A673 (cell line): ENCODE results near the gene GOLGA3. TPM values are rescaled to one million over a fixed set of nuclear protein-coding genes. Genes with fewer than 3 reads are reported as not detected.
A peak's percentile ranks its signal among the peaks of the same experiment; 100 is the strongest.

Experiments used
- BruUV-seq: library from RNA; stranded (reverse); fragments of 400-500 nt; replicated peaks from 2 replicates; lab custom pipeline; 2021; lab: Mats Ljungman, UMichigan
- CTCF ChIA-PET: fragments of 300-600 bp; sonication (Branson Sonifier 250); formaldehyde crosslinking; loops from one replicate; lab custom pipeline; 2022; ENCODE audit warnings: antibody characterized with exemption; lab: Charles Lee
- POLR2A ChIA-PET: fragments of 300-600 bp; sonication (Branson Sonifier 250); formaldehyde crosslinking; loops from one replicate; lab custom pipeline; 2022; ENCODE audit warnings: antibody characterized with exemption; ENCODE audit not compliant: low non-redundant PET; lab: Charles Lee
- DNase-seq: peaks from one replicate; pipeline ENCODE4 v3.0.0-alpha.2; 2015; ENCODE audit warnings: low spot score
- H3K27ac ChIP-seq: fragments of 200-600 bp; sonication (generic); 2 replicates; pipeline ENCODE4 v1.5.1; 2016; ENCODE audit warnings: mixed run types, low read depth, mild to moderate bottlenecking, mixed read lengths, antibody characterized with exemption, low read length; ENCODE audit not compliant: poor library complexity, severe bottlenecking
- H3K27me3 ChIP-seq: fragments of 200-600 bp; sonication (generic); replicated peaks from 2 replicates; pipeline ENCODE4 v1.6.1; 2017; ENCODE audit warnings: mixed run types, low read depth, mild to moderate bottlenecking, mixed read lengths, antibody characterized with exemption, low read length; ENCODE audit not compliant: insufficient read depth, poor library complexity
- H3K36me3 ChIP-seq: fragments of 200-600 bp; sonication (generic); 2 replicates; pipeline ENCODE4 v1.6.1; 2016; ENCODE audit warnings: mixed run types, mild to moderate bottlenecking, mixed read lengths, antibody characterized with exemption, low read length; ENCODE audit not compliant: insufficient read depth, poor library complexity, severe bottlenecking
- H3K4me1 ChIP-seq: fragments of 200-600 bp; sonication (generic); 2 replicates; pipeline ENCODE4 v1.6.1; 2017; ENCODE audit warnings: mixed run types, mild to moderate bottlenecking, mixed read lengths, antibody characterized with exemption, low read length; ENCODE audit not compliant: insufficient read depth, poor library complexity, severe bottlenecking
- H3K4me3 ChIP-seq: fragments of 200-600 bp; sonication (generic); 2 replicates; pipeline ENCODE4 v1.5.1; 2016; ENCODE audit warnings: low read depth, mixed run types, mild to moderate bottlenecking, mixed read lengths, low read length; ENCODE audit not compliant: poor library complexity, severe bottlenecking
- H3K9me3 ChIP-seq: fragments of 200-600 bp; sonication (generic); 2 replicates; pipeline ENCODE4 v1.6.1; 2016; ENCODE audit warnings: mixed run types, low read depth, mild to moderate bottlenecking, mixed read lengths, antibody characterized with exemption, low read length; ENCODE audit not compliant: poor library complexity, severe bottlenecking
- EZH2 ChIP-seq: fragments of 200-600 bp; sonication (generic); IDR thresholded peaks from 2 replicates; pipeline ENCODE4 v1.6.1; 2017; ENCODE audit warnings: borderline replicate concordance, low read depth, mild to moderate bottlenecking, mixed read lengths, antibody characterized with exemption, low read length; ENCODE audit not compliant: poor library complexity, severe bottlenecking
- intact Hi-C: fragments of 100-400 bp; cut with micrococcal nuclease; formaldehyde crosslinking; loops from one replicate; pipeline ENCODE4 v1.10.0; 2022; ENCODE audit not compliant: unreplicated experiment
- total RNA-seq: library from RNA; stranded (reverse); gene quantifications from 2 replicates; pipeline ENCODE4 v1.2.3, GENCODE V29; 2021
- TF ChIP-seq, protein P1 (sequence below): fragments of 300-800, 200-600 bp; sonication (generic); conservative IDR thresholded peaks from 2 replicates; pipeline ENCODE4 v1.5.1; 2017; ENCODE audit warnings: low read depth, mild to moderate bottlenecking, antibody characterized with exemption, low read length, moderate library complexity, mixed read lengths

Gene GOLGA3
- total RNA-seq, 1 experiment from 2014 or later = 58.4 TPM

GRCh38 chr12:132730353-132730752, 98.3 kb downstream of the GOLGA3 start:
- DNase-seq = no peak
- intact Hi-C loops = no loop called here
- peaks cover 18% of the 10 kb centered on the region for H3K4me1 ChIP-seq
- H3K27me3 ChIP-seq = no peaks in the 10 kb centered on the region
- H3K27ac ChIP-seq = peak overlapping the region; percentile 58
- no TSS peak for BruUV-seq
- peaks cover 71% of the 10 kb centered on the region for H3K36me3 ChIP-seq
- no peaks in the 10 kb centered on the region for H3K9me3 ChIP-seq
- ChIA-PET CTCF (no interaction called here), POLR2A (no interaction called here)
- TF ChIP-seq EZH2 = no peak
- TF ChIP-seq, protein P1, sequence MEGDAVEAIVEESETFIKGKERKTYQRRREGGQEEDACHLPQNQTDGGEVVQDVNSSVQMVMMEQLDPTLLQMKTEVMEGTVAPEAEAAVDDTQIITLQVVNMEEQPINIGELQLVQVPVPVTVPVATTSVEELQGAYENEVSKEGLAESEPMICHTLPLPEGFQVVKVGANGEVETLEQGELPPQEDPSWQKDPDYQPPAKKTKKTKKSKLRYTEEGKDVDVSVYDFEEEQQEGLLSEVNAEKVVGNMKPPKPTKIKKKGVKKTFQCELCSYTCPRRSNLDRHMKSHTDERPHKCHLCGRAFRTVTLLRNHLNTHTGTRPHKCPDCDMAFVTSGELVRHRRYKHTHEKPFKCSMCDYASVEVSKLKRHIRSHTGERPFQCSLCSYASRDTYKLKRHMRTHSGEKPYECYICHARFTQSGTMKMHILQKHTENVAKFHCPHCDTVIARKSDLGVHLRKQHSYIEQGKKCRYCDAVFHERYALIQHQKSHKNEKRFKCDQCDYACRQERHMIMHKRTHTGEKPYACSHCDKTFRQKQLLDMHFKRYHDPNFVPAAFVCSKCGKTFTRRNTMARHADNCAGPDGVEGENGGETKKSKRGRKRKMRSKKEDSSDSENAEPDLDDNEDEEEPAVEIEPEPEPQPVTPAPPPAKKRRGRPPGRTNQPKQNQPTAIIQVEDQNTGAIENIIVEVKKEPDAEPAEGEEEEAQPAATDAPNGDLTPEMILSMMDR = no peak
- no peak overlapping the region for H3K4me3 ChIP-seq

- no peaks in the 10 kb centered on the region for H3K27me3 ChIP-seq
- H3K36me3 ChIP-seq = peaks cover 71% of the 10 kb centered on the region
- TF ChIP-seq EZH2 = no peak
- TF ChIP-seq, protein P1 = no peak
- CTCF ChIA-PET = no interaction called here
- intact Hi-C loops = no loop called here
- peak; percentile 72 for DNase-seq
- no peaks in the 10 kb centered on the region for H3K9me3 ChIP-seq
- POLR2A ChIA-PET = no interaction called here
- peak overlapping the region; percentile 58 for H3K27ac ChIP-seq
- no TSS peak for BruUV-seq
- peaks cover 12% of the 10 kb centered on the region for H3K4me1 ChIP-seq
- no peak overlapping the region for H3K4me3 ChIP-seq
Measured at GRCh38 chr12:132729541-132730320, 98.9 kb downstream of the GOLGA3 start.

DNA sequence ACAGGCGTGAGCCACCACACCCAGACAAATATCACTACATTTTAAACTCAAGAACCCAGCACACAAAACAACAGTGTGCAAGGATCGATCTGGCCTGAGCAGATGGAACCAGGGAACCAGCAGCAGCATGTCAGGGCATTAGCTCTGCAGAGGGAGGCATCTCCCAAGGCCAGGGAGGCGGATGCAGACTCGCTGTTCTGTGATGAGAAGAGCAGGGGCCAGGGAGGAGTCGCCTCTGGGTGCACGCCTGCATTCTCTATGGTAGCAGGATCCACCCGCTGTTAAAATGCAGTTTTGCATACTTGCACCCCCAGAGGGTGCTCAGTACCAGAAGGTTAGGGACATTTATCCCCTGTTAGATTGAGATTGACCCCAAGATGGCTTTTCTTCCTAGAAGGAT, 100.2 kb downstream of the GOLGA3 start:
- no peaks in the 10 kb centered on the region for H3K27me3 ChIP-seq
- no peak for DNase-seq
- no peak overlapping the region for H3K4me3 ChIP-seq
- H3K4me1 ChIP-seq = peaks cover 7% of the 10 kb centered on the region
- H3K27ac ChIP-seq = no peak overlapping the region
- intact Hi-C loops = no loop called here
- no peaks in the 10 kb centered on the region for H3K9me3 ChIP-seq
- H3K36me3 ChIP-seq = peaks cover 75% of the 10 kb centered on the region
- CTCF ChIA-PET = no interaction called here
- no peak for TF ChIP-seq EZH2
- TF ChIP-seq, protein P1 = no peak
- POLR2A ChIA-PET = no interaction called here
- no TSS peak for BruUV-seq
